Activated CD8-positive, alpha-beta memory T cell treated with anti-CD3 and anti-CD28 coated beads for 48 hours (primary cell): ENCODE measurements around the gene RAI1.

ENCODE experiments used
- DNase-seq, 3 experiments: peaks; one replicate each; pipeline ENCODE4 v3.0.0-alpha.2; 2020; ENCODE audit warnings: low read depth in 2 of 3, low spot score in 2 of 3

Gene RAI1

GRCh38 chr17:17730250-17730935 lies 49.1 kb downstream of the RAI1 start:
- DNase-seq, result no peak

DNA sequence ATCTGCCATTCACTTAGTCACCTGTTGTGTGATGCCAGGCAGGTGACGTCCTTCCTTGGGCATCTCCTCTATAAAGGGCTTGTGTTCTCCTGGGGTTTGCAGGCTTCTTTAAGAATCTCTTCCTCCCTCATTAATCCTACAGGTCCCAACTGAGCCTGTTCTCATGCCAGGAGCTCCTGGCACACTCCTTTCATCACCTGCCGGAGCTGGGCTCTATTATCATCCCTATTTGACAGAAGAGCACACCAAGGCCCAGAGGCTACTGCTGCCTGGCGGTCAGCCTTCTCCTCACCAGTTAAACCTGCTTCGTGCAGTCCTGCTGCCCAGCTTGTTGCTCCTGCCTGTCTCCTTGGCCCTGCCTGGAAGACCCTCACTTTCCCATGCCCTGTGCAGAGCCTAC lies 51.2 kb downstream of the RAI1 start:
- DNase-seq, result no peak

DNA sequence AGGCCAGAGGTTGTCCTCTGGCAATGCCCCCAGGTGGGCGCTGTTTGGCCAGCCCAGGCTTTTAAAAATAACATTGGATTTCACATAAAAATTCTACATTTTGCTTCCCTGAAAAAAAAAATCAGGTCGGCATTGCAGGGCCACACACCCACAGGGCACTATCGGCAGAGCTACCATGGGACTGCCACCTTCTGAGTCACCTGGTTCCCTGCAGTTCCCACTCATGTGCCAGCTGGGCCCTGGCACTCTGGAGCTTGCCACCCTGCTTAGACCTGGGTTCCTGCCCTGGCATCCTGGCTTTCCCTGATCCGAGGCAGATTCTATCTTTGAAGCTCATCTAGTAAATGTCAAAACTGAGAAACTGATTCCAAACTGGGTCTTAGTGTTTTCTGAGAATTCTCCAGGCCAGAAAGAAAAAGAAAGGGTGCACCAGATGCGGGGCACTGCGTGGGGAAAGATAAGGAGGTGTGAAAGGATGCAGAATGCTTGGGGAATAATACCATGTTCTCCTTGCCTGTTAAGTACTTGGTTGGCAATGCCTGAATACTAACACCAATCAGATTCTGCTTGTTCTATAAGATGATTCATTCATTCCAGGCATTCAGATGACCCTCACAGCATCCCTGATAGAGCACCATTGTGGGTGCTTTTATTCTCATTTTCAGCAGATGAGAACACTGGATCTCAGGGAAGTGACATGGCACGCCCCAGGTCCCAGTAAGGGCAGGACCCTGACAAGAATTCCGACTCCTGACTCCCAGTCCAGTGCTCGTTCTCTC lies 51.8 kb downstream of the RAI1 start:
- DNase-seq, result no peak

DNA sequence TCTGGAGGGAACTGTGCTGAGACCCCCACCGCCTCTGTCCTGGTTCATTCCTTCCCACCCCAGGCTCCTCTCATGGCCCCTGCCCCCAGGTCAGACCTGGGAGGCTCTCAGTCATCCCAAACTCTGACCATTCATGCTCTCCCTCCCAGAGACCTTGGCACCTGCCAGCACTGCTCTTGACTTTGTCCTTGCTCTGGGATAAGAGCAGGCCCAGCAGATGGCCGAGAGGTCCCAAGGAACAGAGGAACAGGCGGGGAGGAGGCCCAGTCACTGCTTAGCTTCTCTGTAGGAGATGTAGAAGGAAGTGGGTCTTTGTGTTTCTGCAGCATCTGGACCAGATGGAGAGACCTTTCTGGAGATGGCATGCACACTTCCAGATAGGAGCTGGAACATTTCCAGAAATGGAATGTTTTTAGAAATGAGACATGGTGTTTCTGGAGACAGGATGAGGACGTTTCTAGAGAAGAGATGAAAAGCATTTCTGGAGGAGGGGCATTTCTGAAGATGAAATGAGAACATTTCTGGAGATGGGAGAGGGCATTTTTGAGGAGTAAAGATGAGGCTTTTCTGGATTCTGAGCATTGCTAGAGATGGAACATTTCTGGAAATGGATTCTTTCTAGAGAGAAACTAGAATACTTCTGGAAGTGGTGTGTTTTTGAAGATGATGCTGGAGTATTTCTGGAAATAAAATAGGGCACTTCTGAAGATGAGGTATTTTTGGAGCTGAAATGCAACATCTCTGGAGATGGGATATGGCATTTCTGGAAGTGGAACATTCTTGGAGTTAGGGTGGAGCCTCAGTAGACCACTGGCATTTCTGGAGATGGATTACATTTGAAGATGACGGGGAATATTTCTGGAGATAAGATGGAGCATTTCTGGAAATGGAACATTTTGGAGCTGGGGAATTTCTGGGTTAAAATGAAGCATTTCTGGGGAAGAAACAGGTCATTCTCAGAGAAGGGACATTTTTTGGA lies 55.2 kb downstream of the RAI1 start:
- no peak for DNase-seq

GRCh38 chr17:17737961-17738894 lies 57.0 kb downstream of the RAI1 start:
- no peak for DNase-seq

GRCh38 chr17:17738901-17739300 lies 57.6 kb downstream of the RAI1 start:
- DNase-seq, result no peak

DNA sequence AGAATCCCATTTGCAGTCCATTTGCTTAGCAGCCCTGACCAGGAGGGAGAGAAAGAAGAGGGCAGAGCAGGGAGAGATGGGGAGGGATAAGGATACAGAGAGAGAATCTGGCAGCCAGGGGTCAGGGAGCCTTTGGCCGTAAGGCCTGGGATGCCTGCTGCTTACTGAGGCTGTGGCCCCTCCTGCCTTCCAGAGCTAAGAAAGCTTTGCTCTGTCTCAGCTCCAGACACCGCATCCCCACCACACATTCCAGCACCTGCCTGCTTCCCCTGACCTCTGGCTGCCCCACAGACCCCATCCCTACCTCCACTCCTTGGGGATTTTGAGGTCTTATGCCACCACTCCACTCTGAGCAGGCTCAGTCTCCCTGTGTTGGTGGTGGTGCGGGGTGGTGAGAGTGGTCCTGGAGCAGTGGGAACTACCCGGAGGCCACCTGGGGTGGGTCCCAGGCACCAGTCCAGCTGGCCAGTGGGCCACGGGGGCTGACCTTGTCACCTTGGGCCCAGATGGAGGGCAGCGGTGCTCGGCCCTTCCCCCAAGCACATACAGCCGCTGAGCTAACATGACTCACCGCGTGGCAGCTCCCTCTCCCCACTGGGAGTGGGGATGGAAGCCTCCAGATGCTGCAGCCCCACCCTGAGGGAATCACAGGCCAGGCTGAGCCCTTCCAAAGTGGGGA lies 58.3 kb downstream of the RAI1 start:
- no peak for DNase-seq

GRCh38 chr17:17740615-17741348 lies 59.5 kb downstream of the RAI1 start:
- no peak for DNase-seq

GRCh38 chr17:17741349-17742023 lies 60.2 kb downstream of the RAI1 start:
- no peak for DNase-seq

DNA sequence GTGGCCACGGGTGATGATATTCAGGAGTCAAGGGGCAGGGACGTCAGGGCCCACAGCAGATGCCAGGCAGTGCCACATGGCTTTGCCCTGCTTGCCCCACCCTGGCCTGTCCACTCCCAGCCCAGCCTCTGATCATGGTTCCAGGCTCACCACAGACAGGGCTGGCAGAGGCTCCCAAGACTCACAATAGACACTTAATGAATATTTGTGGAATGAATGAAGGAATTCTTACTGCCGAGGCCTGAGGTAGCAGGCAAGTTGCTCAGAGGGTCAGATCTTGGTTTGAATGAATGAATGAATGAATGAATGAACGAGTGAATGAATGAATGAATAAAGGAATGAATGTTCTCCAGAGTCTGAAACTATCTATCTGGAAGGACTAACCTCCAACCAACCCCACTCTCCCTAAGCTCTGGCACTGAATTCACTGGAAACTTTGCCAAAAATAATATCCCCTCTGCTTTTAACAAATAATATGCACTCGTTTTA lies 60.9 kb downstream of the RAI1 start:
- DNase-seq, result no peak

DNA sequence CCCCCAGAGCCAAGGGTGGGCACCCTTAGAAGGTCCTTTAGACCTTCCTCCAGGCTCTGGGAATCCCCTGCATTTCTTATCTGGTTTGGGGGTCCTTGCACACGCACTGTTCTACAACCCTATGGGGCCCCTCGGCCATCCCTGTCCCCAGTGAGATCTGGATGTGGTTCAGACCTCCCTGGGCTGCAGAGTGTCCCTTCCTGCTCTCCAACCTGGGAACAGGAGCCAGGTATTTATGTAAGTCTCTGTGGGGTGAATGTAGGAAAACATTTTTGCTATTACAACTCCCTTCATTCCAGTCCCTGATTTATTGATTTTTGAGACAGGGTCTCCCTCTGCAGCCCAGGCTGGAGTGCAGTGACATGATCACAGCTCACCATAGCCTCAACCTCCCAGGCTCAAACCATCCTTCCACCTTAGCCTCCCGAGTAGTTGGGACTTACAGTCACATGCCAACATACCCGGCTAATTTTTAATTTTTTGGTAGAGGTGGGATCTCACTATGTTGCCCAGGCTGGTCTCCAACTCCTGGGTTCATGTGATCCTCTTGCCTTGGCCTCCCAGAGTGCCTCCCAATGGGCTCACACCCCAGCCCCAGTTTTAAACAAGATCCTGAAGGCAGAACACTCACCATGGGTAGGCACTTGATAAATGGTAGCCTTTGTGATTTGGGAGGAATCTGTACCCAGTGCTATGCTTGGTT lies 61.6 kb downstream of the RAI1 start:
- DNase-seq, result no peak

DNA sequence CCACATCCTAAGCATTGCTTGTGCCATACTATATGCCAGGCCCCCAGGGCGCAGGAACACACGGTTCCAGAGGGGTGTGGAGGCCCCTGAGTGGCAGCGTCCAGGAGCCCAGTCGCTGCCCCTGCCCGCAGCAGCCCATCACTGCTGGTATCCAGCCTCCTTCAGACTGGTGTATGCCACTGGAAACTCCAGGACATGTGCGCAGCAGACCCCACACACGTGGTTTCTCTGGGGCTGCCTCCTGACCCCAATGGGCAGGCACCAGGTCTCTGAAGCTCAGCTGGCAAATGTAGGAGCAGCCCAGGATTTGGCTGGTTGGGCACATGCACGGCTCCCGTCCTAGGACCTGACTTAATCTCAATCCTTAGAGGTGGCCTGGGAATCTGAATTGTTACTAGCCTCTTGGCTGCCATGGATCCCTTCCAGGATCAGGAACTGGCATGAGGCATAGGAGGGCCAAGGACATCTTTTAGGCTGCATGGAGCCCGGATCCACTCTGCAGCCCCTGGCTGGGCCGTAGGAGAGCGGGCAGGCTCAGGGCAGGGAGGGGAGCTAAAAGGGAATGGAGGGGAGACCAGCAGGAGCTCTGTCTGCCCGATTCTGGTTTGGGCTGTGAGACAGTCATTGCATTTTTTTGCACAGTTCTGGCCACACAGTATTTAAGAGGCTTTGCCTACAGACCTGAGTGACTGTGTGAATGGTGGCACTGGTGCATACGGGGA lies 62.3 kb downstream of the RAI1 start:
- DNase-seq, result no peak

GRCh38 chr17:17744116-17744515 lies 62.9 kb downstream of the RAI1 start:
- no peak for DNase-seq

GRCh38 chr17:17745476-17746455 lies 64.5 kb downstream of the RAI1 start:
- DNase-seq, result no peak

- no peak for DNase-seq
Observed at GRCh38 chr17:17748179-17748578, 66.9 kb downstream of the RAI1 start.

GRCh38 chr17:17748604-17749003 lies 67.3 kb downstream of the RAI1 start:
- no peak for DNase-seq
